HepG2 (cell line): ENCODE measurements around the gene LCE3D. TPM values are rescaled to one million over a fixed set of nuclear protein-coding genes. Genes with fewer than 3 reads are reported as not detected.
A peak's percentile ranks its signal among the peaks of the same experiment; 100 is the strongest.

ENCODE experiments used
- ATAC-seq: fragments of 200-7000 bp; cut with Tn5 transposase; 3 replicates; pipeline ENCODE4 v1.9.1; 2020; ENCODE audit warnings: mild to moderate bottlenecking, moderate library complexity
- BruUV-seq: library from RNA; stranded (reverse); fragments of 400-500 nt; replicated peaks from 2 replicates; lab custom pipeline; 2021; lab: Mats Ljungman, UMichigan
- CTCF ChIA-PET: fragments of 300-600 bp; formaldehyde crosslinking; extraction: SDS; loops from one replicate; lab custom pipeline; 2021; ENCODE audit warnings: low total read pairs, inconsistent platforms, low intra/inter-chr PET ratio; lab: Yijun Ruan, JAX
- POLR2A ChIA-PET: fragments of 350-600 bp; sonication (Branson Sonifier 250); formaldehyde crosslinking; loops from one replicate; lab custom pipeline; 2020; ENCODE audit warnings: antibody characterized with exemption, inconsistent platforms; lab: Yijun Ruan, JAX
- DNase-seq: peaks from one replicate; pipeline ENCODE4 v3.0.0-alpha.2; 2015; ENCODE audit warnings: low spot score
- FAIRE-seq: peaks from 3 replicates; lab custom pipeline; 2011; peaks lifted over from hg19 to GRCh38; lab: Jason Lieb, UNC
- H2AFZ ChIP-seq: one replicate; pipeline ENCODE4 v1.6.1; 2011; ENCODE audit warnings: low read length, inconsistent platforms
- H3K27ac ChIP-seq: fragments of 300-600 bp; 3 replicates; pipeline ENCODE4 v1.8.0; 2011; ENCODE audit warnings: mixed run types, mild to moderate bottlenecking, mixed read lengths, low read length, inconsistent platforms; ENCODE audit not compliant: insufficient read depth; ENCODE audit errors: extremely low read length
- H3K27me3 ChIP-seq, 2 experiments: fragments of 200-600 bp in 1 of 2; 2 replicates in 1 of 2; 3 replicates in 1 of 2; pipeline versions ENCODE4 v1.6.0 to v1.8.0; 2011; ENCODE audit warnings: low read length in 2 of 2, mild to moderate bottlenecking in 2 of 2, moderate library complexity in 2 of 2, inconsistent platforms in 1 of 2; ENCODE audit not compliant: insufficient read depth in 2 of 2, control insufficient read depth in 1 of 2
- H3K36me3 ChIP-seq, 2 experiments: fragments of 200-600 bp in 1 of 2; replicated peaks in 1 of 2; 2 replicates in 1 of 2; 3 replicates in 1 of 2; pipeline versions ENCODE4 v1.5.1 to v1.8.0; 2011; ENCODE audit warnings: low read length in 2 of 2, inconsistent platforms in 1 of 2; ENCODE audit not compliant: insufficient read depth in 2 of 2, control insufficient read depth in 1 of 2
- H3K4me1 ChIP-seq: 2 replicates; pipeline ENCODE4 v1.5.1; 2012; ENCODE audit warnings: low read length, inconsistent platforms; ENCODE audit not compliant: insufficient read depth
- H3K4me2 ChIP-seq: 2 replicates; pipeline ENCODE4 v1.6.0; 2011; ENCODE audit warnings: low read depth, low read length, inconsistent platforms
- H3K4me3 ChIP-seq, 3 experiments: fragments of 200-600 bp in 1 of 3; sonication (generic), shearing (Covaris generic) in 1 of 3; replicated peaks in 1 of 3; 2 replicates each; pipeline ENCODE4 v1.5.1; 2011 to 2016; ENCODE audit warnings: low read length in 3 of 3, inconsistent platforms in 2 of 3, low read depth in 2 of 3, mild to moderate bottlenecking in 2 of 3, control low read depth in 1 of 3, mixed read lengths in 1 of 3; ENCODE audit not compliant: insufficient read depth in 1 of 3
- H3K79me2 ChIP-seq: one replicate; pipeline ENCODE4 v1.6.1; 2011; ENCODE audit warnings: low read length, inconsistent platforms; ENCODE audit not compliant: insufficient read depth
- H3K9ac ChIP-seq: 2 replicates; pipeline ENCODE4 v1.6.0; 2011; ENCODE audit warnings: mild to moderate bottlenecking, low read depth, low read length, inconsistent platforms; ENCODE audit not compliant: insufficient read depth
- H3K9me3 ChIP-seq: 2 replicates; pipeline ENCODE4 v1.5.1; 2012; ENCODE audit warnings: mild to moderate bottlenecking, low read length
- H4K20me1 ChIP-seq: 2 replicates; pipeline ENCODE4 v1.6.0; 2011; ENCODE audit warnings: inconsistent platforms, mild to moderate bottlenecking, low read length, moderate library complexity; ENCODE audit not compliant: insufficient read depth
- ARNTL ChIP-seq: sonication (generic); formaldehyde crosslinking; IDR thresholded peaks from 2 replicates; pipeline ENCODE4 v1.4.0; 2020; ENCODE audit warnings: mild to moderate bottlenecking, missing genetic modification reagents
- IKZF4 ChIP-seq: sonication (generic); formaldehyde crosslinking; IDR thresholded peaks from 2 replicates; pipeline ENCODE4 v1.5.1; 2020; ENCODE audit warnings: borderline replicate concordance, mild to moderate bottlenecking, low read depth, missing genetic modification reagents; ENCODE audit errors: not compliant biosample characterization
- IRF2 ChIP-seq: IDR thresholded peaks from 2 replicates; pipeline ENCODE4 v1.6.1; 2018; ENCODE audit warnings: missing genetic modification reagents, missing compliant biosample characterization
- NRL ChIP-seq: sonication (generic); formaldehyde crosslinking; IDR thresholded peaks from 2 replicates; pipeline ENCODE4 v1.5.0; 2020; ENCODE audit warnings: missing genetic modification reagents, mild to moderate bottlenecking, moderate library complexity, borderline replicate concordance
- RFX1 ChIP-seq: fragments of 450-650 bp; IDR thresholded peaks from 2 replicates; pipeline ENCODE4 v1.6.1; 2017
- SMAD1 ChIP-seq: sonication (generic); formaldehyde crosslinking; IDR thresholded peaks from 2 replicates; pipeline ENCODE4 v1.4.0; 2020; ENCODE audit warnings: missing genetic modification reagents, low read depth, mild to moderate bottlenecking, borderline replicate concordance
- ZFX ChIP-seq: sonication (generic); formaldehyde crosslinking; IDR thresholded peaks from 2 replicates; pipeline ENCODE4 v1.4.0; 2020; ENCODE audit warnings: mild to moderate bottlenecking, low read depth, missing genetic modification reagents, moderate library complexity
- ZNF274 ChIP-seq: sonication (generic); formaldehyde crosslinking; IDR thresholded peaks from 2 replicates; pipeline ENCODE4 v1.5.1; 2020; ENCODE audit warnings: mild to moderate bottlenecking, missing genetic modification reagents
- ZNF432 ChIP-seq: sonication (generic); formaldehyde crosslinking; IDR thresholded peaks from 2 replicates; pipeline ENCODE4 v1.5.0; 2020; ENCODE audit warnings: missing genetic modification reagents, mild to moderate bottlenecking, borderline replicate concordance
- WGBS: methylation state at CpG from one replicate; pipeline ENCODE4 v1.1.6; 2017; ENCODE audit warnings: low lambda C conversion rate; 5-methylcytosine and 5-hydroxymethylcytosine counted together
- in situ Hi-C: cut with HindIII; loops from 2 replicates; pipeline ENCODE4 v1.10.0; 2017; ENCODE audit warnings: low pct_unique_long_range_greater_than_20kb; ENCODE audit not compliant: extremely low pct_ligation_motif_present
- intact Hi-C: fragments of 100-400 bp; cut with micrococcal nuclease; formaldehyde crosslinking; loops from one replicate; pipeline ENCODE4 v1.10.0; 2022; ENCODE audit not compliant: unreplicated experiment
- polyA plus RNA-seq, 8 experiments: library from polyadenylated mRNA; depleted of rRNA in 3 of 8; stranded (reverse) in 7 of 8; unstranded in 1 of 8; fragments of >200 nt; fragmentation: Illumina TruSeq in 4 of 8; extraction: Trizol in 4 of 8; gene quantifications; 2 replicates each; pipeline versions ENCODE4 v1.2.1 to v1.2.3, GENCODE V29; 2011 to 2016; ENCODE audit warnings: low read depth in 4 of 8, missing spikeins in 1 of 8, mixed read lengths in 1 of 8; ENCODE audit not compliant: insufficient read depth in 1 of 8
- total RNA-seq, 5 experiments: library from RNA; depleted of rRNA; stranded (reverse); fragments of >200 nt; fragmentation: Illumina TruSeq; extraction: Trizol; gene quantifications; 2 replicates each; pipeline ENCODE4 v1.2.3, GENCODE V29; 2016; ENCODE audit warnings: low read depth in 1 of 5
- TF ChIP-seq, protein P1 (sequence below): sonication (generic); formaldehyde crosslinking; IDR thresholded peaks from 2 replicates; pipeline ENCODE4 v1.8.0; 2022; ENCODE audit warnings: mild to moderate bottlenecking, missing genetic modification reagents
- TF ChIP-seq, protein P2 (sequence below): conservative IDR thresholded peaks from 2 replicates; pipeline ENCODE4 v1.6.1; 2018; ENCODE audit warnings: missing genetic modification reagents
- TF ChIP-seq, protein P3 (sequence below): sonication (generic); formaldehyde crosslinking; IDR thresholded peaks from 2 replicates; pipeline ENCODE4 v1.4.0; 2020; ENCODE audit warnings: missing genetic modification reagents

The LCE3D gene
- total and polyA plus RNA-seq, 2 of the 13 experiments (the other 11 are each of a cell fraction or from before 2014, with no cell fraction given), result not detected

DNA sequence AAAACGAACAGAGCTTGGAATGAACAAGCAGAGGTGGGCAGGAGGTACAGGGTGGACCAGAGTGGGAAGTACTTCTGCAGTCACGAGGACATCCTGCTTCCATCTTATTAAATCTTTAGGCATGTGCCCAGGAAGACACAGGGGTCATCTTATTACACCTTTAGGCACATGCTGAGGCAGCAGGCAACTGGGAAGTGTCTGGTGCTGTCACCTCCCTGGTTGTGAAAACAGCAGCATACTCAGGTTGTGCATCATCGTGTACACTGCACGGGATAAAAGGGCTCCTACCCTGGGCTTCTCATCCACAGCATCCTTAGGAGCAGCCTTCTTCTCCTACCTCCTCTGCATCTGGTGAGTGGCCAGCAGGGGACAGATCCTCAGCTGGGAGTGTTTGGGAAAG is 19.6 kb upstream of the LCE3D start, which contains the start of gene LCE3C:
Gene LCE3C, plus strand, starts transcription at position 301 of the 400 bp plus-strand sequence. CDS start 498 bp downstream, outside the sequence.
- Histone ChIP-seq H3K4me3 (no peak within 1 kb of the TSS), H3K4me1 (0 out of 2 replicates have a peak, but pooled peaks cover 5% of the 10 kb centered on the region), H3K9me3 (no peaks in the 10 kb centered on the region), H3K4me2 (no peak within 1 kb of the TSS), H3K9ac (no peak within 1 kb of the TSS)
- ChIA-PET CTCF (no interaction called here), POLR2A (no interaction called here)
- no peak for FAIRE-seq
- BruUV-seq, result no TSS peak
- TF ChIP-seq IRF2 (CRISPR knock-in tag) (no peak), RFX1 (no peak), SMAD1 (CRISPR knock-in tag) (no peak), ZFX (no peak)
- TF ChIP-seq, all 625 proteins: peak for 0
- in situ Hi-C loops, result no loop called here
- DNase-seq (no peak), ATAC-seq (no peak)
- Histone ChIP-seq H4K20me1 (no peaks in the 10 kb centered on the region), H3K27me3 (no peaks in the 10 kb centered on the region), H3K79me2 (no peaks in the 10 kb centered on the region), H2AFZ (no peak within 1 kb of the TSS), H3K36me3 (no peaks in the 10 kb centered on the region), H3K27ac (no peak within 1 kb of the TSS)
- intact Hi-C loops, result no loop called here
- 0% methylated on average over 3 of the region's 4 CpGs for WGBS

DNA sequence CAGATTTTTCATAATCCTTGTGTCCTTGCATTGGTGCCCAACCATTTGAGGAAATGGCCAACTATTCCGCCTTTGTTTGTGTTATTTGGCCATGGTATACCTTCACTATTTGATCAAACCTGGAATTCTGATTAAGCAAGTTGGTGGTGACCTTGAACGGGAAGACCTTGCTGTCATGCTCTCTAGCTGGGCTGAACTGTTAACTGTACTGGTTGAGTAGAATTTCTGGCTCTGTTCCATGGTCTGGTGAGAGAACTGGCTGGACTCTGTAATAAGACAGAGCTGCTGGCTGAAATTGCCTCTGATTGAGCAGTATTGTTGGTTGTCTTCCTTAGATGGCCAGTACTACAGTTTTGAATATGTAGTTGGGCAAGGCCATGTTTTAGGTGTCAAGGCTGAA is 16.7 kb upstream of the LCE3D start:
- no TSS peak for BruUV-seq
- no peak overlapping the region for H3K9ac ChIP-seq
- intact Hi-C loops (no loop called here), in situ Hi-C loops (no loop called here)
- no peaks in the 10 kb centered on the region for H3K36me3 ChIP-seq
- no peaks in the 10 kb centered on the region for H3K79me2 ChIP-seq
- H3K9me3 ChIP-seq, result no peaks in the 10 kb centered on the region
- H4K20me1 ChIP-seq, result no peaks in the 10 kb centered on the region
- no peak overlapping the region for H3K27ac ChIP-seq
- no peak overlapping the region for H3K4me3 ChIP-seq
- no peaks in the 10 kb centered on the region for H3K27me3 ChIP-seq
- H3K4me1 ChIP-seq, result 0 out of 2 replicates have a peak, but pooled peaks cover 5% of the 10 kb centered on the region
- FAIRE-seq, result no peak
- CTCF ChIA-PET, result no interaction called here
- WGBS, result 3% methylated on average over 2 of the region's 2 CpGs
- peak; percentile 55 for DNase-seq
- H3K4me2 ChIP-seq, result no peak overlapping the region
- no peak overlapping the region for H2AFZ ChIP-seq
- ATAC-seq, result peak; percentile 35; the same call in 1 of the 3 replicates
- POLR2A ChIA-PET, result no interaction called here
- no peak for TF ChIP-seq ZNF432 (CRISPR knock-in tag)
- TF ChIP-seq NRL, result no peak
- TF ChIP-seq, protein P1, sequence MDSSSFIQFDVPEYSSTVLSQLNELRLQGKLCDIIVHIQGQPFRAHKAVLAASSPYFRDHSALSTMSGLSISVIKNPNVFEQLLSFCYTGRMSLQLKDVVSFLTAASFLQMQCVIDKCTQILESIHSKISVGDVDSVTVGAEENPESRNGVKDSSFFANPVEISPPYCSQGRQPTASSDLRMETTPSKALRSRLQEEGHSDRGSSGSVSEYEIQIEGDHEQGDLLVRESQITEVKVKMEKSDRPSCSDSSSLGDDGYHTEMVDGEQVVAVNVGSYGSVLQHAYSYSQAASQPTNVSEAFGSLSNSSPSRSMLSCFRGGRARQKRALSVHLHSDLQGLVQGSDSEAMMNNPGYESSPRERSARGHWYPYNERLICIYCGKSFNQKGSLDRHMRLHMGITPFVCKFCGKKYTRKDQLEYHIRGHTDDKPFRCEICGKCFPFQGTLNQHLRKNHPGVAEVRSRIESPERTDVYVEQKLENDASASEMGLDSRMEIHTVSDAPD, result no peak
- no peak for TF ChIP-seq ZNF274 (CRISPR knock-in tag)
- TF ChIP-seq ARNTL (CRISPR knock-in tag), result no peak
- TF ChIP-seq, protein P2, sequence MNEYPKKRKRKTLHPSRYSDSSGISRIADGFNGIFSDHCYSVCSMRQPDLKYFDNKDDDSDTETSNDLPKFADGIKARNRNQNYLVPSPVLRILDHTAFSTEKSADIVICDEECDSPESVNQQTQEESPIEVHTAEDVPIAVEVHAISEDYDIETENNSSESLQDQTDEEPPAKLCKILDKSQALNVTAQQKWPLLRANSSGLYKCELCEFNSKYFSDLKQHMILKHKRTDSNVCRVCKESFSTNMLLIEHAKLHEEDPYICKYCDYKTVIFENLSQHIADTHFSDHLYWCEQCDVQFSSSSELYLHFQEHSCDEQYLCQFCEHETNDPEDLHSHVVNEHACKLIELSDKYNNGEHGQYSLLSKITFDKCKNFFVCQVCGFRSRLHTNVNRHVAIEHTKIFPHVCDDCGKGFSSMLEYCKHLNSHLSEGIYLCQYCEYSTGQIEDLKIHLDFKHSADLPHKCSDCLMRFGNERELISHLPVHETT (CRISPR knock-in tag), result no peak
- TF ChIP-seq, protein P3, sequence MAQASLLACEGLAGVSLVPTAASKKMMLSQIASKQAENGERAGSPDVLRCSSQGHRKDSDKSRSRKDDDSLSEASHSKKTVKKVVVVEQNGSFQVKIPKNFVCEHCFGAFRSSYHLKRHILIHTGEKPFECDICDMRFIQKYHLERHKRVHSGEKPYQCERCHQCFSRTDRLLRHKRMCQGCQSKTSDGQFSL (CRISPR knock-in tag), result no peak
- TF ChIP-seq IKZF4 (CRISPR knock-in tag), result no peak
